ENCODE measurements around the gene ERBIN.

DNA sequence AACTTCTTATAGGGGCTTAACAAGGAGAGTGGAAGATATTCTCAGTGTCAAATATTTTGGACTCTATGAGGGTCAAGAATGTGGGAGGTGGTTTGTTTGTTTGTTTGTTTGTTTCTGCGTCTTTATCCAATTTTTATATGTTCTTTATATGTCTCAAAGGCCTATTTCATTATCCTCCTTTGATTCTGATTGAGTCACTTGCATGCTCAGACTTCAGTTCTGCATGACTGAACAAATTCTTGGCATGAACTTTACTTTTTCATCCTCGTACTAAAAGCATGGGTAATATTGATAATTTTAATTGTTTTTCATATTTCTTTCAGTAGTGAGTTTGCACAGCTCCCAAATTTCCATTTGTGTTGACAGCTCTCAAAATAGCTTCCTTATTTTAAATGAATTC lies 19.2 kb upstream of the ERBIN start:
- TF ChIP-seq, protein P1, sequence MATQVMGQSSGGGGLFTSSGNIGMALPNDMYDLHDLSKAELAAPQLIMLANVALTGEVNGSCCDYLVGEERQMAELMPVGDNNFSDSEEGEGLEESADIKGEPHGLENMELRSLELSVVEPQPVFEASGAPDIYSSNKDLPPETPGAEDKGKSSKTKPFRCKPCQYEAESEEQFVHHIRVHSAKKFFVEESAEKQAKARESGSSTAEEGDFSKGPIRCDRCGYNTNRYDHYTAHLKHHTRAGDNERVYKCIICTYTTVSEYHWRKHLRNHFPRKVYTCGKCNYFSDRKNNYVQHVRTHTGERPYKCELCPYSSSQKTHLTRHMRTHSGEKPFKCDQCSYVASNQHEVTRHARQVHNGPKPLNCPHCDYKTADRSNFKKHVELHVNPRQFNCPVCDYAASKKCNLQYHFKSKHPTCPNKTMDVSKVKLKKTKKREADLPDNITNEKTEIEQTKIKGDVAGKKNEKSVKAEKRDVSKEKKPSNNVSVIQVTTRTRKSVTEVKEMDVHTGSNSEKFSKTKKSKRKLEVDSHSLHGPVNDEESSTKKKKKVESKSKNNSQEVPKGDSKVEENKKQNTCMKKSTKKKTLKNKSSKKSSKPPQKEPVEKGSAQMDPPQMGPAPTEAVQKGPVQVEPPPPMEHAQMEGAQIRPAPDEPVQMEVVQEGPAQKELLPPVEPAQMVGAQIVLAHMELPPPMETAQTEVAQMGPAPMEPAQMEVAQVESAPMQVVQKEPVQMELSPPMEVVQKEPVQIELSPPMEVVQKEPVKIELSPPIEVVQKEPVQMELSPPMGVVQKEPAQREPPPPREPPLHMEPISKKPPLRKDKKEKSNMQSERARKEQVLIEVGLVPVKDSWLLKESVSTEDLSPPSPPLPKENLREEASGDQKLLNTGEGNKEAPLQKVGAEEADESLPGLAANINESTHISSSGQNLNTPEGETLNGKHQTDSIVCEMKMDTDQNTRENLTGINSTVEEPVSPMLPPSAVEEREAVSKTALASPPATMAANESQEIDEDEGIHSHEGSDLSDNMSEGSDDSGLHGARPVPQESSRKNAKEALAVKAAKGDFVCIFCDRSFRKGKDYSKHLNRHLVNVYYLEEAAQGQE (IDR thresholded peaks at IDR 0.05; ENCODE audit: low read depth, low read length): no peak
- TF ChIP-seq RAD21 (IDR thresholded peaks at IDR 0.05; ENCODE audit: low read length) (no peak), EP300 (IDR thresholded peaks at IDR 0.05; ENCODE audit: borderline replicate concordance in 1 of 2, low read depth in 1 of 2, low read length in 1 of 2) (no peak), CTCF (IDR thresholded peaks at IDR 0.05) (no peak), TCF12 (IDR thresholded peaks at IDR 0.05) (no peak), EZH2phosphoT487 (IDR thresholded peaks at IDR 0.05; ENCODE audit: borderline replicate concordance, low read depth) (no peak), NFIC (IDR thresholded peaks at IDR 0.05; ENCODE audit: borderline replicate concordance) (no peak), RXRA (IDR thresholded peaks at IDR 0.05; ENCODE audit: borderline replicate concordance, low read depth) (no peak), PBX3 (IDR thresholded peaks at IDR 0.05) (no peak), RFX5 (IDR thresholded peaks at IDR 0.05; ENCODE audit: low read length) (no peak), FOSL2 (IDR thresholded peaks at IDR 0.05; ENCODE audit: borderline replicate concordance, low read depth) (no peak), TAF1 (IDR thresholded peaks at IDR 0.05; ENCODE audit: borderline replicate concordance, low read depth, low read length) (no peak), SIN3A (IDR thresholded peaks at IDR 0.05; ENCODE audit: borderline replicate concordance, low read depth, low read length) (no peak)
- TF ChIP-seq, protein P2, sequence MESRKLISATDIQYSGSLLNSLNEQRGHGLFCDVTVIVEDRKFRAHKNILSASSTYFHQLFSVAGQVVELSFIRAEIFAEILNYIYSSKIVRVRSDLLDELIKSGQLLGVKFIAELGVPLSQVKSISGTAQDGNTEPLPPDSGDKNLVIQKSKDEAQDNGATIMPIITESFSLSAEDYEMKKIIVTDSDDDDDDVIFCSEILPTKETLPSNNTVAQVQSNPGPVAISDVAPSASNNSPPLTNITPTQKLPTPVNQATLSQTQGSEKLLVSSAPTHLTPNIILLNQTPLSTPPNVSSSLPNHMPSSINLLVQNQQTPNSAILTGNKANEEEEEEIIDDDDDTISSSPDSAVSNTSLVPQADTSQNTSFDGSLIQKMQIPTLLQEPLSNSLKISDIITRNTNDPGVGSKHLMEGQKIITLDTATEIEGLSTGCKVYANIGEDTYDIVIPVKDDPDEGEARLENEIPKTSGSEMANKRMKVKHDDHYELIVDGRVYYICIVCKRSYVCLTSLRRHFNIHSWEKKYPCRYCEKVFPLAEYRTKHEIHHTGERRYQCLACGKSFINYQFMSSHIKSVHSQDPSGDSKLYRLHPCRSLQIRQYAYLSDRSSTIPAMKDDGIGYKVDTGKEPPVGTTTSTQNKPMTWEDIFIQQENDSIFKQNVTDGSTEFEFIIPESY (IDR thresholded peaks at IDR 0.05; ENCODE audit: borderline replicate concordance, low read depth): no peak

All from SK-N-SH (cell line).